Vagina (tissue), 2 donors: Measurements from ENCODE around the gene RNASE4.

ENCODE experiments used
- POLR2A ChIP-seq, 2 donors: fragments of 450-650 bp; IDR thresholded peaks; one replicate each; pipeline ENCODE4 v1.6.1; 2017; ENCODE audit warnings: antibody characterized with exemption in 2 of 2, mild to moderate bottlenecking in 2 of 2, moderate library complexity in 2 of 2
- POLR2AphosphoS5 ChIP-seq, 2 donors: sonication (generic); formaldehyde crosslinking; IDR thresholded peaks; one replicate each; pipeline ENCODE4 v1.9.0; 2017; ENCODE audit warnings: antibody characterized with exemption in 2 of 2, mild to moderate bottlenecking in 2 of 2, low read depth in 1 of 2; ENCODE audit not compliant: insufficient read depth in 1 of 2
- TF ChIP-seq, protein P1 (sequence below), 3 experiments: fragments of 450-650 bp in 2 of 3; fragments of 200-600 bp in 1 of 3; sonication (generic) in 1 of 3; IDR thresholded peaks; one replicate each; pipeline ENCODE4 v1.5.1; 2017 to 2019; ENCODE audit warnings: antibody characterized with exemption in 3 of 3, mild to moderate bottlenecking in 2 of 3, moderate library complexity in 2 of 3

DNA sequence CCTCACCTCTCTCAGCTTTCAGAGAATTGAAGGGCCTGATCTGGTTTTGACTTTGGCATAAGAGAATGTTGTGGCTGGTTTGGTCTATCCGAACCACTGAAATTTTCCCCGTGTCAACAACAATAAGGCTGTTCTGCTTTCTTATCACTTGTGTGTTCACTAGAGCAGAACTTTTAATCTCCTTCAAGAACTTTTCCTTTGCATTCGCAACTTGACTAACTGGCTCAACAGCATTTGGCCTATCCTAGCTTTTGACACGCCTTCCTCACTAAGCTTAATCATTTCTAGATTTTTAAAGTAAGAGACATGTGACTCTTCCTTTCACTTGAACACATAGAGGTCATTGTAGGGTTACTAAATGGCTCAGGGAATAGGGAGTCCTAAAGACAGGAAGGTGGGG is 35.4 kb downstream of the RNASE4 start:
- TF ChIP-seq, protein P1, sequence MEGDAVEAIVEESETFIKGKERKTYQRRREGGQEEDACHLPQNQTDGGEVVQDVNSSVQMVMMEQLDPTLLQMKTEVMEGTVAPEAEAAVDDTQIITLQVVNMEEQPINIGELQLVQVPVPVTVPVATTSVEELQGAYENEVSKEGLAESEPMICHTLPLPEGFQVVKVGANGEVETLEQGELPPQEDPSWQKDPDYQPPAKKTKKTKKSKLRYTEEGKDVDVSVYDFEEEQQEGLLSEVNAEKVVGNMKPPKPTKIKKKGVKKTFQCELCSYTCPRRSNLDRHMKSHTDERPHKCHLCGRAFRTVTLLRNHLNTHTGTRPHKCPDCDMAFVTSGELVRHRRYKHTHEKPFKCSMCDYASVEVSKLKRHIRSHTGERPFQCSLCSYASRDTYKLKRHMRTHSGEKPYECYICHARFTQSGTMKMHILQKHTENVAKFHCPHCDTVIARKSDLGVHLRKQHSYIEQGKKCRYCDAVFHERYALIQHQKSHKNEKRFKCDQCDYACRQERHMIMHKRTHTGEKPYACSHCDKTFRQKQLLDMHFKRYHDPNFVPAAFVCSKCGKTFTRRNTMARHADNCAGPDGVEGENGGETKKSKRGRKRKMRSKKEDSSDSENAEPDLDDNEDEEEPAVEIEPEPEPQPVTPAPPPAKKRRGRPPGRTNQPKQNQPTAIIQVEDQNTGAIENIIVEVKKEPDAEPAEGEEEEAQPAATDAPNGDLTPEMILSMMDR (IDR thresholded peaks at IDR 0.05): no peak
- TF ChIP-seq POLR2AphosphoS5 (IDR thresholded peaks at IDR 0.05; ENCODE audit: insufficient read depth in 1 of 2, low read depth in 1 of 2) (peak in 1 of 2 donors; percentile 75), POLR2A (IDR thresholded peaks at IDR 0.05) (no peak)
